Measurements from ENCODE around the gene CD2AP.

DNA sequence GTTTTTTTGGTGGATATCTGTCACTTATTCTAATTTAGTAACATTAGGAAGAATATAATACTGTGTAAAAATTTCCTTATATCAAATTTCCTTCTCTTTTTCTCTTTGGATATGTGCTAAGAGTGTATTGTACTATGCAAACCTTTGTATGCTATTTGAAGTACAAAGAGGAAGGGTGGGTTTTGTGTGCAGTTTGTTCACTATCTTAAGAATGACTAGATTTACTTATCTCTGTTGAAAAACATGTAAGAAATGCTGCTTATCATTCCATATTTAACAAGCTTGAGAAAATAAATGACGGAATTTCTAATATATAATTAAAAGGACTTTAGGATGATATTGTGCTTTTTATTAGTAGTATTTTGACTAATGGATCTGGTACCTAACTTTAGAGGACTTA is 13.1 kb downstream of the CD2AP start:
- TF ChIP-seq, protein P1, sequence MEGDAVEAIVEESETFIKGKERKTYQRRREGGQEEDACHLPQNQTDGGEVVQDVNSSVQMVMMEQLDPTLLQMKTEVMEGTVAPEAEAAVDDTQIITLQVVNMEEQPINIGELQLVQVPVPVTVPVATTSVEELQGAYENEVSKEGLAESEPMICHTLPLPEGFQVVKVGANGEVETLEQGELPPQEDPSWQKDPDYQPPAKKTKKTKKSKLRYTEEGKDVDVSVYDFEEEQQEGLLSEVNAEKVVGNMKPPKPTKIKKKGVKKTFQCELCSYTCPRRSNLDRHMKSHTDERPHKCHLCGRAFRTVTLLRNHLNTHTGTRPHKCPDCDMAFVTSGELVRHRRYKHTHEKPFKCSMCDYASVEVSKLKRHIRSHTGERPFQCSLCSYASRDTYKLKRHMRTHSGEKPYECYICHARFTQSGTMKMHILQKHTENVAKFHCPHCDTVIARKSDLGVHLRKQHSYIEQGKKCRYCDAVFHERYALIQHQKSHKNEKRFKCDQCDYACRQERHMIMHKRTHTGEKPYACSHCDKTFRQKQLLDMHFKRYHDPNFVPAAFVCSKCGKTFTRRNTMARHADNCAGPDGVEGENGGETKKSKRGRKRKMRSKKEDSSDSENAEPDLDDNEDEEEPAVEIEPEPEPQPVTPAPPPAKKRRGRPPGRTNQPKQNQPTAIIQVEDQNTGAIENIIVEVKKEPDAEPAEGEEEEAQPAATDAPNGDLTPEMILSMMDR (IDR thresholded peaks at IDR 0.05): no peak
- TF ChIP-seq POLR2A (IDR thresholded peaks at IDR 0.05): no peak
